H1 (cell line): ENCODE data around the gene TRIM61. TPM values are rescaled to one million over a fixed set of nuclear protein-coding genes. Genes with fewer than 3 reads are reported as not detected.

Source experiments
- CTCF ChIA-PET: fragments of 300-600 bp; sonication (Branson Sonifier 250); formaldehyde crosslinking; loops from one replicate; lab custom pipeline; 2021; ENCODE audit not compliant: partially characterized antibody; lab: Charles Lee
- POLR2A ChIA-PET: fragments of 300-600 bp; sonication (Branson Sonifier 250); formaldehyde crosslinking; loops from one replicate; lab custom pipeline; 2021; ENCODE audit warnings: inconsistent platforms; ENCODE audit not compliant: partially characterized antibody; lab: Charles Lee
- DNase-seq, 2 experiments: peaks; one replicate each; pipeline versions ENCODE4 v3.0.0 to v3.0.0-alpha.2; 2010 to 2022; ENCODE audit warnings: low spot score in 2 of 2, low read depth in 1 of 2, mixed read lengths in 1 of 2
- FAIRE-seq: peaks from 2 replicates; lab custom pipeline; 2011; peaks lifted over from hg19 to GRCh38; lab: Jason Lieb, UNC
- H2AFZ ChIP-seq: 2 replicates; pipeline ENCODE4 v1.8.1; 2012; ENCODE audit warnings: low read length, inconsistent platforms
- H2AK5ac ChIP-seq: 2 replicates; pipeline ENCODE4 v1.6.1; 2013; ENCODE audit warnings: low read depth, low read length
- H2BK120ac ChIP-seq: replicated peaks from 2 replicates; pipeline ENCODE3; 2013; ENCODE audit warnings: low read depth, low read length, inconsistent platforms
- H2BK12ac ChIP-seq: 2 replicates; pipeline ENCODE4 v1.6.1; 2013; ENCODE audit warnings: low read depth, low read length
- H2BK15ac ChIP-seq: 2 replicates; pipeline ENCODE4 v1.6.1; 2013; ENCODE audit warnings: low read length
- H2BK20ac ChIP-seq: 2 replicates; pipeline ENCODE4 v1.6.1; 2013; ENCODE audit warnings: low read length
- H2BK5ac ChIP-seq: 2 replicates; pipeline ENCODE4 v1.6.1; 2013; ENCODE audit warnings: low read depth, low read length
- H3K14ac ChIP-seq: 2 replicates; pipeline ENCODE4 v1.6.1; 2013; ENCODE audit warnings: inconsistent platforms; ENCODE audit not compliant: insufficient read length
- H3K18ac ChIP-seq: 2 replicates; pipeline ENCODE4 v1.6.1; 2013; ENCODE audit warnings: low read length; ENCODE audit errors: extremely low read depth
- H3K23ac ChIP-seq: 2 replicates; pipeline ENCODE4 v1.6.1; 2013; ENCODE audit warnings: inconsistent platforms; ENCODE audit not compliant: insufficient read length
- H3K23me2 ChIP-seq: 2 replicates; pipeline ENCODE4 v1.6.1; 2013; ENCODE audit warnings: low read depth, low read length
- H3K27ac ChIP-seq: 2 replicates; pipeline ENCODE4 v1.6.1; 2011; ENCODE audit warnings: low read depth, low read length, inconsistent platforms
- H3K27me3 ChIP-seq, 4 experiments: replicated peaks in 1 of 4; 1 replicate in 1 of 4; 2 replicates in 3 of 4; pipeline versions ENCODE4 v1.6.1 to v1.8.1; 2011 to 2013; ENCODE audit warnings: low read length in 3 of 4, mild to moderate bottlenecking in 3 of 4, inconsistent platforms in 2 of 4, mixed read lengths in 2 of 4, moderate library complexity in 1 of 4; ENCODE audit not compliant: control insufficient read depth in 3 of 4, insufficient read depth in 3 of 4; ENCODE audit errors: extremely low read depth in 1 of 4
- H3K36me3 ChIP-seq, 4 experiments: 2 replicates each; pipeline versions ENCODE4 v1.6.1 to v1.8.1; 2011 to 2013; ENCODE audit warnings: mild to moderate bottlenecking in 4 of 4, low read length in 3 of 4, moderate library complexity in 2 of 4, control low read depth in 1 of 4, inconsistent platforms in 1 of 4; ENCODE audit not compliant: insufficient read depth in 4 of 4, control insufficient read depth in 2 of 4
- H3K4ac ChIP-seq: replicated peaks from 2 replicates; pipeline ENCODE3; 2013; ENCODE audit warnings: low read length, low read depth, mixed read lengths, inconsistent platforms; ENCODE audit not compliant: insufficient read length
- H3K4me1 ChIP-seq, 4 experiments: replicated peaks in 1 of 4; 1 replicate in 1 of 4; 2 replicates in 3 of 4; pipeline versions ENCODE4 v1.6.1 to v1.8.1; 2011 to 2013; ENCODE audit warnings: low read length in 3 of 4, inconsistent platforms in 2 of 4, mixed read lengths in 1 of 4; ENCODE audit not compliant: insufficient read depth in 4 of 4, control insufficient read depth in 3 of 4
- H3K4me2 ChIP-seq, 2 experiments: 2 replicates each; pipeline versions ENCODE4 v1.6.1 to v1.8.1; 2011 to 2013; ENCODE audit warnings: low read depth in 2 of 2, low read length in 2 of 2, control low read depth in 1 of 2, inconsistent platforms in 1 of 2, mild to moderate bottlenecking in 1 of 2; ENCODE audit not compliant: insufficient read depth in 1 of 2
- H3K4me3 ChIP-seq, 4 experiments: fragments of 200-600, 300-600 bp in 1 of 4; sonication (generic), shearing (Covaris generic), sonication (Bioruptor Twin) in 1 of 4; 2 replicates each; pipeline versions ENCODE4 v1.5.1 to v1.8.1; 2011 to 2016; ENCODE audit warnings: low read length in 4 of 4, low read depth in 3 of 4, control low read depth in 2 of 4, inconsistent platforms in 2 of 4, mild to moderate bottlenecking in 2 of 4, mixed read lengths in 1 of 4, moderate library complexity in 1 of 4; ENCODE audit not compliant: insufficient read depth in 2 of 4; ENCODE audit errors: extremely low read depth in 1 of 4
- H3K56ac ChIP-seq: replicated peaks from 2 replicates; pipeline ENCODE3; 2013; ENCODE audit warnings: low read depth, mild to moderate bottlenecking, mixed read lengths, low read length, inconsistent platforms; ENCODE audit not compliant: insufficient read length
- H3K79me1 ChIP-seq: 2 replicates; pipeline ENCODE4 v1.6.1; 2013; ENCODE audit warnings: low read depth, low read length, control low read depth
- H3K79me2 ChIP-seq, 2 experiments: 2 replicates each; pipeline versions ENCODE4 v1.6.1 to v1.8.1; 2012 to 2013; ENCODE audit warnings: low read length in 2 of 2, mild to moderate bottlenecking in 2 of 2, inconsistent platforms in 1 of 2; ENCODE audit not compliant: insufficient read depth in 2 of 2, control insufficient read depth in 1 of 2
- H3K9ac ChIP-seq, 4 experiments: replicated peaks in 1 of 4; 1 replicate in 1 of 4; 2 replicates in 3 of 4; pipeline versions ENCODE4 v1.6.1 to v1.8.1; 2011 to 2013; ENCODE audit warnings: low read depth in 3 of 4, low read length in 3 of 4, control low read depth in 2 of 4, mild to moderate bottlenecking in 2 of 4, moderate library complexity in 2 of 4, inconsistent platforms in 1 of 4; ENCODE audit errors: extremely low read depth in 1 of 4
- H3K9me3 ChIP-seq, 2 experiments: 2 replicates each; pipeline versions ENCODE4 v1.6.1 to v1.8.1; 2012 to 2013; ENCODE audit warnings: mild to moderate bottlenecking in 2 of 2, moderate library complexity in 2 of 2, control low read depth in 1 of 2, inconsistent platforms in 1 of 2, low read depth in 1 of 2, low read length in 1 of 2, mixed read lengths in 1 of 2; ENCODE audit not compliant: insufficient read depth in 2 of 2
- H4K20me1 ChIP-seq, 2 experiments: replicated peaks in 1 of 2; 2 replicates each; pipeline versions ENCODE3 to v1.8.1; 2011 to 2013; ENCODE audit warnings: inconsistent platforms in 2 of 2, low read length in 2 of 2, mild to moderate bottlenecking in 1 of 2; ENCODE audit not compliant: insufficient read depth in 2 of 2, control insufficient read depth in 1 of 2
- H4K5ac ChIP-seq: 2 replicates; pipeline ENCODE4 v1.6.1; 2013; ENCODE audit warnings: low read length, low read depth, mixed read lengths, inconsistent platforms; ENCODE audit not compliant: insufficient read length
- H4K8ac ChIP-seq: 2 replicates; pipeline ENCODE4 v1.8.0; 2013; ENCODE audit warnings: mild to moderate bottlenecking, moderate library complexity, low read length, inconsistent platforms; ENCODE audit not compliant: insufficient read depth; ENCODE audit errors: extremely low read depth
- H4K91ac ChIP-seq: replicated peaks from 2 replicates; pipeline ENCODE3; 2013; ENCODE audit warnings: low read length, mixed read lengths, inconsistent platforms; ENCODE audit not compliant: insufficient read length
- ATF2 ChIP-seq: IDR thresholded peaks from 2 replicates; pipeline ENCODE4 v1.6.1; 2012; ENCODE audit warnings: low read length, inconsistent platforms
- JUND ChIP-seq: IDR thresholded peaks from 2 replicates; pipeline ENCODE4 v1.6.1; 2011; ENCODE audit warnings: mild to moderate bottlenecking, improper control_type of control experiment, low read length
- POU5F1 ChIP-seq: IDR thresholded peaks from 2 replicates; pipeline ENCODE4 v1.6.1; 2011; ENCODE audit warnings: low read depth, mild to moderate bottlenecking, low read length, moderate library complexity
- SIN3A ChIP-seq, 2 experiments: IDR thresholded peaks in 1 of 2; conservative IDR thresholded peaks in 1 of 2; 2 replicates each; pipeline ENCODE4 v1.6.1; 2011 to 2012; ENCODE audit warnings: low read length in 2 of 2, improper control_type of control experiment in 1 of 2, low read depth in 1 of 2, mild to moderate bottlenecking in 1 of 2
- WGBS, 2 experiments: shearing (Covaris generic) in 1 of 2; methylation state at CpG; one replicate each; pipeline versions ENCODE4 v1.1.6 to v1.1.7; 2013 to 2015; ENCODE audit warnings: low lambda C conversion rate in 2 of 2, mixed read lengths in 2 of 2, inconsistent platforms in 1 of 2, low coverage in 1 of 2, missing lambda C conversion rate in 1 of 2; ENCODE audit not compliant: insufficient replicate concordance in 2 of 2, insufficient coverage in 1 of 2, insufficient read length in 1 of 2; ENCODE audit errors: extremely low coverage in 1 of 2, missing lambda C conversion rate in 1 of 2; 5-methylcytosine and 5-hydroxymethylcytosine counted together
- polyA plus RNA-seq, 7 experiments: library from polyadenylated mRNA; depleted of rRNA in 3 of 7; stranded (reverse) in 5 of 7; unstranded in 2 of 7; fragments of >200 nt in 5 of 7; fragments of 200-250 nt in 2 of 7; gene quantifications; 1 replicate in 5 of 7; 2 replicates in 1 of 7; 4 replicates in 1 of 7; pipeline versions ENCODE4 v1.2.1 to v1.2.3, GENCODE V29; 2011 to 2013; ENCODE audit warnings: missing spikeins in 2 of 7, mixed read lengths in 2 of 7
- total RNA-seq: library from RNA; stranded (reverse); fragmentation: NEBNext Ultra II Directional; extraction: Animal tissue kit (Norgen Biotek cat#: 25700); gene quantifications from 2 replicates; pipeline ENCODE4 v1.2.1, GENCODE V29; 2021

The TRIM61 gene
- total and polyA plus RNA-seq, 2 of the 8 experiments (the other 6 are each of a cell fraction or from before 2014, with no cell fraction given) = 0.18 to 5.0 TPM

- WGBS, 2 experiments = 91% methylated on average over 2 of the region's 2 CpGs; no CpG with 5 or more reads in 1 of the 2 experiments
- Histone ChIP-seq H4K20me1 (no peaks in the 10 kb centered on the region), H3K4me3 (no peak overlapping the region), H2BK15ac (no peak overlapping the region), H3K56ac (no peak overlapping the region), H4K5ac (no peak overlapping the region), H3K79me1 (no peaks in the 10 kb centered on the region), H3K14ac (no peak overlapping the region), H3K9me3 (no peaks in the 10 kb centered on the region), H3K4ac (no peak overlapping the region), H3K9ac (no peak overlapping the region), H3K18ac (no peak overlapping the region), H2AFZ (no peak overlapping the region), H2BK120ac (no peak overlapping the region), H3K79me2 (no peaks in the 10 kb centered on the region), H3K4me2 (no peak overlapping the region), H2AK5ac (no peak overlapping the region), H4K91ac (no peak overlapping the region), H3K27ac (no peak overlapping the region), H3K4me1 (peaks cover 0 to 2% (median 0%) of the 10 kb centered on the region in 4 experiments; a peak in 1 of 7 replicates), H2BK5ac (no peak overlapping the region), H3K36me3 (0 out of 8 replicates have a peak, but pooled peaks cover 0 to 3% (median 0%) of the 10 kb centered on the region in 4 experiments), H3K23ac (no peak overlapping the region), H3K23me2 (peaks cover 6% of the 10 kb centered on the region; the same call in 1 of the 2 replicates), H4K8ac (no peak overlapping the region), H3K27me3 (no peaks in the 10 kb centered on the region), H2BK20ac (no peak overlapping the region), H2BK12ac (no peak overlapping the region)
- no peak for DNase-seq
- ChIA-PET POLR2A (no interaction called here), CTCF (interaction anchor here (0.8 to 1.4 kb wide), 2 partner anchors 12 to 137 kb away, joined by 3 to 8 read pairs; no protein-coding TSS in a partner anchor)
- no peak for FAIRE-seq
- no peak for TF ChIP-seq SIN3A (conservative IDR thresholded peaks at IDR 0.05 in 1 of 2, IDR thresholded peaks at IDR 0.05 in 1 of 2; ENCODE audit: low read depth in 1 of 2, low read length in 2 of 2)
- TF ChIP-seq ATF2 = no peak
- no peak for TF ChIP-seq POU5F1
- no peak for TF ChIP-seq JUND
Observed at GRCh38 chr4:164959896-164960295, 17.6 kb downstream of the TRIM61 start.
